Prostate gland (tissue), 2 donors: ENCODE data around the gene RBKS.

Experiments
- CTCF ChIP-seq, 4 experiments: fragments of 200-600 bp in 2 of 4; fragments of 450-650 bp in 2 of 4; sonication (generic) in 2 of 4; IDR thresholded peaks; 1 replicate in 3 of 4; 2 replicates in 1 of 4; pipeline ENCODE4 v1.5.1; 2016 to 2019; ENCODE audit warnings: antibody characterized with exemption in 4 of 4, mild to moderate bottlenecking in 2 of 4, moderate library complexity in 2 of 4
- POLR2AphosphoS5 ChIP-seq: sonication (generic); formaldehyde crosslinking; IDR thresholded peaks from one replicate; pipeline ENCODE4 v1.6.1; 2017; ENCODE audit warnings: antibody characterized with exemption

GRCh38 chr2:27914805-27915175 lies 24.6 kb upstream of the RBKS start:
- TF ChIP-seq CTCF (IDR thresholded peaks at IDR 0.05) (no peak), POLR2AphosphoS5 (no peak)
